K562 (cell line): Measurements from ENCODE around the gene ADAR. TPM values are rescaled to one million over a fixed set of nuclear protein-coding genes. Genes with fewer than 3 reads are reported as not detected.

ENCODE experiments used
- CREB3L1 ChIP-seq: fragments of 450-650 bp; IDR thresholded peaks from 2 replicates; pipeline ENCODE4 v1.6.1; 2014; ENCODE audit warnings: low read depth, mild to moderate bottlenecking, moderate library complexity, borderline replicate concordance
- ESRRB ChIP-seq: fragments of 250-450 bp; sonication (Bioruptor Pico); IDR thresholded peaks from 2 replicates; pipeline ENCODE4 v1.5.0; 2020; ENCODE audit warnings: mild to moderate bottlenecking, moderate library complexity, borderline replicate concordance
- L3MBTL2 ChIP-seq: fragments of 450-650 bp; IDR thresholded peaks from 2 replicates; pipeline ENCODE4 v1.6.1; 2016; ENCODE audit warnings: mild to moderate bottlenecking, moderate library complexity
- MAX ChIP-seq: sonication (generic); formaldehyde crosslinking; IDR thresholded peaks from 2 replicates; pipeline ENCODE4 v1.9.0; 2022; ENCODE audit warnings: mild to moderate bottlenecking, missing genetic modification reagents
- NCOR1 ChIP-seq: fragments of 450-650 bp; IDR thresholded peaks from 2 replicates; pipeline ENCODE4 v1.6.1; 2016; ENCODE audit warnings: mild to moderate bottlenecking, moderate library complexity
- ZBTB17 ChIP-seq: fragments of 450-650 bp; formaldehyde crosslinking; IDR thresholded peaks from 2 replicates; pipeline ENCODE4 v1.4.0; 2020; ENCODE audit warnings: mild to moderate bottlenecking
- polyA plus RNA-seq, 8 experiments: library from polyadenylated mRNA; depleted of rRNA in 4 of 8; stranded (reverse) in 5 of 8; unstranded in 3 of 8; fragments of >200 nt; fragmentation: Nextera tagmentation in 2 of 8; fragmentation: Illumina TruSeq in 1 of 8; extraction: Ambion mirVana in 2 of 8; extraction: Trizol in 1 of 8; gene quantifications; 2 replicates each; pipeline versions ENCODE4 v1.2.1 to v1.2.3, GENCODE V29; 2011 to 2014; ENCODE audit warnings: inconsistent platforms in 1 of 8, missing spikeins in 1 of 8
- total RNA-seq, 7 experiments: library from RNA; depleted of rRNA in 6 of 7; stranded (reverse); fragments of >200 nt in 6 of 7; fragmentation: Illumina TruSeq in 2 of 7; extraction: Trizol in 2 of 7; gene quantifications; 2 replicates each; pipeline versions ENCODE4 v1.2.1 to v1.2.3, GENCODE V29; 2011 to 2021; ENCODE audit warnings: low replicate concordance in 1 of 7

The ADAR gene
- total and polyA plus RNA-seq, 9 of the 15 experiments (the other 6 are each of a cell fraction or from before 2014, with no cell fraction given) = 30.1 to 123 (median 60.2) TPM

GRCh38 chr1:154627257-154628120 is 19.5 kb upstream of the ADAR start (continued):
- TF ChIP-seq L3MBTL2 (peak; percentile 90), ESRRB (no peak), CREB3L1 (peak; percentile 23; the same call in 1 of the 2 replicates), MAX (CRISPR knock-in tag) (peak; percentile 83), NCOR1 (0 out of 2 replicates have a peak, but pooled peaks have one; percentile 45), ZBTB17 (CRISPR knock-in tag) (peak; percentile 25; the same call in 1 of the 2 replicates)
